ENCODE data around the gene MYO1E.

The MYO1E gene

DNA sequence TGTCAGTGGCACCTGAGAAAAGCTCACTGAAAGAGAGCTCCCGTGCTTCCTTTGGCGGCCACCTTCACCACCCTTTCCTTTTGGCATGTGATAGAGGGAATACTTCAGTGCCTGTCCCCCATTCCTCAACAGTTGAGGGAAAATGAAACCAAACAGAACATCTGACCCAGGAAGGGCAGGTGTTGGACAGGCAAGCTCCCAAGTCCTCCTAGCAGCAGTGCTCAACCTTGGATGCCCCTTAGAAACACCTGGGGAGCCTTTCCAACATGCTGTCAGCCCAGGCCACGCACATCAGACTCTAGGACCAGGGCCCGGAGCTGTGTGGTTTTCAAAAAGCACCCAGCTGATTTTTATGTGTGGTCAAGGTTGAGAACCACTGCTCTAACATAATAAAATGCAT is 143.7 kb downstream of the MYO1E start:
- no peak for DNase-seq (ENCODE audit: low read depth in 1 of 2, low spot score in 1 of 2)
- in situ Hi-C loops (cut with HindIII; ENCODE audit: low pct_unique_long_range_greater_than_20kb, low sequenced_read_pairs), result no loop called here
- no peak for TF ChIP-seq JUND (IDR thresholded peaks at IDR 0.05; ENCODE audit: low read depth)

GRCh38 chr15:59227021-59227420 is 145.7 kb downstream of the MYO1E start:
- DNase-seq (ENCODE audit: low read depth in 1 of 2, low spot score in 1 of 2), result no peak
- in situ Hi-C loops (cut with HindIII; ENCODE audit: low pct_unique_long_range_greater_than_20kb, low sequenced_read_pairs), result no loop called here

GRCh38 chr15:59224474-59224873 is 148.2 kb downstream of the MYO1E start:
- DNase-seq (ENCODE audit: low read depth in 1 of 2, low spot score in 1 of 2), result no peak
- no peak for TF ChIP-seq JUND (IDR thresholded peaks at IDR 0.05; ENCODE audit: low read depth)
- in situ Hi-C loops (cut with HindIII; ENCODE audit: low pct_unique_long_range_greater_than_20kb, low sequenced_read_pairs), result no loop called here

More at GRCh38 chr15:59227021-59227420, 145.7 kb downstream of the MYO1E start:
- no peak for TF ChIP-seq JUND (IDR thresholded peaks at IDR 0.05; ENCODE audit: low read depth)

- TF ChIP-seq JUND (IDR thresholded peaks at IDR 0.05; ENCODE audit: low read depth), result no peak
- no peak for DNase-seq (ENCODE audit: low read depth in 1 of 2, low spot score in 1 of 2)
- in situ Hi-C loops (cut with HindIII; ENCODE audit: low pct_unique_long_range_greater_than_20kb, low sequenced_read_pairs), result no loop called here
Measured at GRCh38 chr15:59223736-59224135, 148.9 kb downstream of the MYO1E start.

DNA sequence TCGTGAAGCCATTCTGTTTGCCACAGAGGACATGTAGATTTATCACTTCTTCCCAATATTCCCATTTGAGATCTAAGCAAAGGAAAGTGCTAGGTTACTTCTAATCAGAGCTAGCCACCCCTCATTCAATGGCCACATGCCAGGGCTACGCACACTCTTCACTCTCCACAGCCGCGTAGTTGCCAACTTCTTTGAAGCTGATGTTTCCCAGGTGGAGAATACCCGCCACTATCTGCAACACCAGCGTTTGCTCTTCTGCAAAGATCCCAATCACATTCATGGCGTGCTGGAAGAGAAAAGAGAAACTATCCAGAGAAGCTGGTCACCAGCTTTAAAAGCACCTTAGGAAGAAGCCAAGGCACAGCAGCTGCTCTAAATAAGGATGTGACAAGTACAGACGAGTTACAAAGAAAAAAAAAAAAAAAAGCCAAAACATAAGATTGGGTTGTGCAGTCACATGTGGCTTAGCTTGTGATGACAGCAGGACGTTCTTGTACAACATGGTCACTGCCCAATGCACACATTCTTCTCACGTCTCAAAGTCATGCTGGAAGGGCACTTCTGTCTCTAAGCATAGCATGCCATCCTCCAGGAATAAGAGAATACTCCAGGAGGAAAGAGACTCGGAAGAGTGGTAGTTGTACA is 149.6 kb downstream of the MYO1E start:
- TF ChIP-seq JUND (IDR thresholded peaks at IDR 0.05; ENCODE audit: low read depth), result no peak
- no peak for DNase-seq (ENCODE audit: low read depth in 1 of 2, low spot score in 1 of 2)
- in situ Hi-C loops (cut with HindIII; ENCODE audit: low pct_unique_long_range_greater_than_20kb, low sequenced_read_pairs), result no loop called here

GRCh38 chr15:59221511-59222505 is 150.9 kb downstream of the MYO1E start:
- in situ Hi-C loops (cut with HindIII; ENCODE audit: low pct_unique_long_range_greater_than_20kb, low sequenced_read_pairs), result no loop called here
- DNase-seq (ENCODE audit: low read depth in 1 of 2, low spot score in 1 of 2), result no peak
- TF ChIP-seq JUND (IDR thresholded peaks at IDR 0.05; ENCODE audit: low read depth), result no peak

DNA sequence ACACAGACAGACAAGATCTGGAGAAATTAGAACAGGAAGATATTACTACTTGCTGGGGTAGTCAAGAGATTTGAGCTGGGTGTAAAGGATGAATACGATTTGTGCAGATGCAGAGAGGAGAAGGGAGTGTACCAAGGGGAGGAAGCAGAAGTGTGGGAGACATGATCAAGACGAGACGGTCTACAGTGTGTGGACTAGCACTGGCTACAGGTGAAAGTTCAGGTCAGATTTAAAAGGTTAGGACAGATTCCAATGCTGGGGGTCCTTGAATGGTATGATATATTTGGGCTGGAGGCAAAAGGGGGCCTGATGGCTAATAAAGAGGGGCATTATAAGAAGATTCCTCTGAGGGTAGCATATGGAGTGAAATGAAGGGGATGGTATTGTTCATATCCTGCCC is 154.0 kb downstream of the MYO1E start:
- in situ Hi-C loops (cut with HindIII; ENCODE audit: low pct_unique_long_range_greater_than_20kb, low sequenced_read_pairs), result no loop called here
- TF ChIP-seq JUND (IDR thresholded peaks at IDR 0.05; ENCODE audit: low read depth), result no peak

GRCh38 chr15:59217876-59218498 is 154.7 kb downstream of the MYO1E start:
- no peak for DNase-seq (ENCODE audit: low read depth in 1 of 2, low spot score in 1 of 2)
- no peak for TF ChIP-seq JUND (IDR thresholded peaks at IDR 0.05; ENCODE audit: low read depth)
- in situ Hi-C loops (cut with HindIII; ENCODE audit: low pct_unique_long_range_greater_than_20kb, low sequenced_read_pairs), result no loop called here

More for the DNA sequence above, 154.0 kb downstream of the MYO1E start:
- DNase-seq (ENCODE audit: low read depth in 1 of 2, low spot score in 1 of 2), result no peak

GRCh38 chr15:59216911-59217310 is 155.8 kb downstream of the MYO1E start:
- DNase-seq (ENCODE audit: low read depth in 1 of 2, low spot score in 1 of 2), result no peak
- no peak for TF ChIP-seq JUND (IDR thresholded peaks at IDR 0.05; ENCODE audit: low read depth)
- in situ Hi-C loops (cut with HindIII; ENCODE audit: low pct_unique_long_range_greater_than_20kb, low sequenced_read_pairs), result no loop called here

DNA sequence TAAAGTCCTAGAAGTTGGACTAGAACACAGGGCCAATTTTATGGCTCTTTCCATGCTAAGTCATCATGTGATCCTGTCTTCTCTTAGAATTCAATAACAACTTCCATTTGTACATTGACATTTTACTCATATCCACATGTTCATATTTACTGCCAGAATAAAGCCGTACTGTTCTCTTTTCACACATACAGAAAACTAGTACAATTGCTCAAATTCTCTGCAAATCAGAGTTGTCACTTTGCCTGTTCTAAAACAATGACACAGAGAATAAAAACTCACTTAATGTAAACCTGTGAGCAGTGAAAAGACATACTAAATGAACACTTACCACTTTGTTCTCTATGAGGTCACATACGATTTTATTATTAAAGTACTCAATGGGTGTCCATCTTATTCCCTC is 162.5 kb downstream of the MYO1E start:
- DNase-seq (ENCODE audit: low read depth in 1 of 2, low spot score in 1 of 2), result no peak
- in situ Hi-C loops (cut with HindIII; ENCODE audit: low pct_unique_long_range_greater_than_20kb, low sequenced_read_pairs), result no loop called here
- TF ChIP-seq JUND (IDR thresholded peaks at IDR 0.05; ENCODE audit: low read depth), result no peak

DNA sequence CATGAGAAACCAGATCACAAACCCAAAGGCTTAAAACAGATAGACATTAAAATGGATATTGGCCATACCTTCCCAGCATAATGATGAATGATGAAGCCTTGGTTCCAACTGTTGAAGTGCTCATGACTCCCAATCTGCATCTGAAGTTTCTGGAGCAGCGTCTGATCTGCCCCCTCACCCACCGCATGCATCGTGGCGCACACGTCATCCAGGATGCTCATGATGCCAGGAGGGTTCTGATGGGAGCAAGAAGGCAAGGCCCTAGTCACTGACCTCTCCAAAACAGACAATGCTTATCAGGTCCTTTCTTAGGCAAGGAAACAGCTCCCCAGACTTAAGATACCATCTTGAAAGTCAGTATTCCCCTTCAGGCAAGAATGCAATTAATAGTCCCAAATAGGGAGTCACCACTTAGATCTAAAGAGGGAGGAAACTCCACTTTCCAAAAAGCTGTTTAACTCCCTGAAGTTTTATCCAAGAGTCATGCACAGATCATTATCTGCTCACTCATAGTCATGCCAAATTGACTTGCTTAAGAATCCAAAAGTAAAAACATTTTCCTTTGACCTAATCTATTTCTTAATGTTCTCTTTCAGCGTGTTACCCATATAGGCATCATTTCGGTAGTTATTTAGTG is 163.9 kb downstream of the MYO1E start:
- in situ Hi-C loops (cut with HindIII; ENCODE audit: low pct_unique_long_range_greater_than_20kb, low sequenced_read_pairs), result no loop called here
- no peak for DNase-seq (ENCODE audit: low read depth in 1 of 2, low spot score in 1 of 2)
- TF ChIP-seq JUND (IDR thresholded peaks at IDR 0.05; ENCODE audit: low read depth), result no peak

DNA sequence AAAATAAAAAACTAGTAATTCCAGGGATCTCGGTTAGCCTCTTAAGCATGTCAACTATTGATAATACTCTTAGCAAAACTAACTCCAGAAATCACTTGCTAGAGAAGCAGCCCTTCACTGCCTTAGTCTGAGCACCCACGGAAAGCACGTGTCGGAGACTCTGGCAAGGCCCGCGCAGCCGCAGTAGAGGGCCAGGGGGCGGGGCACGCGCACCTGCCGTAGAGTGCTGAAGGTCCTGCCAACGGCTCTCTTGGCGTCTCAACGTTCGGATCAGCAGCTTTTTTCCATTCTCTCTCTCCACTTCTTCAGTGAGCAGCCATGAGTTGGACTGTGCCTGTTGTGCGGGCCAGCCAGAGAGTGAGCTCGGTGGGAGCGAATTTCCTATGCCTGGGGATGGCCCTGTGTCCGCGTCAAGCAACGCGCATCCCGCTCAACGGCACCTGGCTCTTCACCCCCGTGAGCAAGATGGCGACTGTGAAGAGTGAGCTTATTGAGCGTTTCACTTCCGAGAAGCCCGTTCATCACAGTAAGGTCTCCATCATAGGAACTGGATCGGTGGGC is 166.0 kb downstream of the MYO1E start, which contains the start of gene LDHAL6B:
Gene LDHAL6B, plus strand, starts transcription at position 221 of the 561 bp plus-strand sequence. Its CDS starts 98 bp downstream, at position 319.
- no peak for TF ChIP-seq JUND (IDR thresholded peaks at IDR 0.05; ENCODE audit: low read depth)
- in situ Hi-C loops (cut with HindIII; ENCODE audit: low pct_unique_long_range_greater_than_20kb, low sequenced_read_pairs), result no loop called here
- DNase-seq (ENCODE audit: low read depth in 1 of 2, low spot score in 1 of 2), result no peak
